ENCODE measurements around the gene VSIG4. TPM values are rescaled to one million over a fixed set of nuclear protein-coding genes. Genes with fewer than 3 reads are reported as not detected.

Gene VSIG4
- total and polyA plus RNA-seq, 2 experiments from 2014 or later: 3.2 to 8.8 TPM

- WGBS (ENCODE audit: low lambda C conversion rate, missing lambda C conversion rate): 70% methylated on average over 1 of the region's 1 CpG
- Histone ChIP-seq H3K27me3 (no peaks in the 10 kb centered on the region), H3K4me3 (no peak overlapping the region), H4K20me1 (ENCODE audit: insufficient read depth, poor library complexity, severe bottlenecking) (no peaks in the 10 kb centered on the region), H3K79me2 (no peaks in the 10 kb centered on the region), H3K4me1 (ENCODE audit: insufficient read depth) (no peaks in the 10 kb centered on the region), H3K9me3 (ENCODE audit: low read depth) (no peaks in the 10 kb centered on the region), H3K36me3 (replicated peaks; ENCODE audit: insufficient read depth, low read depth) (no peaks in the 10 kb centered on the region), H3K4me2 (no peak overlapping the region), H3K27ac (no peak overlapping the region), H3K9me2 (replicated peaks; ENCODE audit: insufficient read depth) (no peaks in the 10 kb centered on the region), H2AFZ (no peak overlapping the region)
- TF ChIP-seq EZH2 (IDR thresholded peaks at IDR 0.05; ENCODE audit: borderline replicate concordance) (no peak), EZH2phosphoT487 (IDR thresholded peaks at IDR 0.05; ENCODE audit: low read depth, severe bottlenecking, unreplicated experiment) (no peak)
- TF ChIP-seq, protein P1, sequence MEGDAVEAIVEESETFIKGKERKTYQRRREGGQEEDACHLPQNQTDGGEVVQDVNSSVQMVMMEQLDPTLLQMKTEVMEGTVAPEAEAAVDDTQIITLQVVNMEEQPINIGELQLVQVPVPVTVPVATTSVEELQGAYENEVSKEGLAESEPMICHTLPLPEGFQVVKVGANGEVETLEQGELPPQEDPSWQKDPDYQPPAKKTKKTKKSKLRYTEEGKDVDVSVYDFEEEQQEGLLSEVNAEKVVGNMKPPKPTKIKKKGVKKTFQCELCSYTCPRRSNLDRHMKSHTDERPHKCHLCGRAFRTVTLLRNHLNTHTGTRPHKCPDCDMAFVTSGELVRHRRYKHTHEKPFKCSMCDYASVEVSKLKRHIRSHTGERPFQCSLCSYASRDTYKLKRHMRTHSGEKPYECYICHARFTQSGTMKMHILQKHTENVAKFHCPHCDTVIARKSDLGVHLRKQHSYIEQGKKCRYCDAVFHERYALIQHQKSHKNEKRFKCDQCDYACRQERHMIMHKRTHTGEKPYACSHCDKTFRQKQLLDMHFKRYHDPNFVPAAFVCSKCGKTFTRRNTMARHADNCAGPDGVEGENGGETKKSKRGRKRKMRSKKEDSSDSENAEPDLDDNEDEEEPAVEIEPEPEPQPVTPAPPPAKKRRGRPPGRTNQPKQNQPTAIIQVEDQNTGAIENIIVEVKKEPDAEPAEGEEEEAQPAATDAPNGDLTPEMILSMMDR (IDR thresholded peaks at IDR 0.05; ENCODE audit: poor library complexity): no peak
- no peak for DNase-seq (ENCODE audit: low spot score)
Observed at GRCh38 chrX:65999563-66000148, 40.2 kb downstream of the VSIG4 start.

DNA sequence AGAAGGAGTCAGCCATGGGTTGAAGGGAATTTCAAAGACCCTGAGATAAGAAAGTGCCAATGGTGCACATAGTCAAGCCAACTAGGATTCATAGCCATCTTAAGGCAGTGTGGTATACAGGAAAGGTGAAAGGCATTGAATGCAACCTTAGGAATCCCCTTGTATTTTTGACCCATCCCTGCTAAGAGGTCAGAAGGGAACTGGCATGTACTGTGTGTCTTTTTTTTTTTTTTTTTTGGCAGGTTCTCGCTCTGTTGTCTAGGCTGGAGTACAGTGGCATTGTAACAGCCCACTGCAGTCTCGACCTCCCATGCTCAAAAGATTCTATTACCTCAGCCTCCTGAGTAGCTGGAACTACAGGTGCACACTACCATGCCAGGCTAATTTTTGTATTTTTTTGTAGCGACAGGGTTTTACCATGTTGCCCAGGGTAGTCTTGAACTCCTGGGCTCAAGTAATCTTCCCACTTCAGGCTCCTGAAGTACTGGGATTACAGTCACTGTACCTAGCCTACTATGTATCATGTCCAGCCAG is 40.8 kb downstream of the VSIG4 start:
- Histone ChIP-seq H3K4me1 (ENCODE audit: insufficient read depth) (no peaks in the 10 kb centered on the region), H3K9me3 (ENCODE audit: low read depth) (no peaks in the 10 kb centered on the region), H3K4me3 (no peak overlapping the region), H4K20me1 (ENCODE audit: insufficient read depth, poor library complexity, severe bottlenecking) (no peaks in the 10 kb centered on the region), H2AFZ (no peak overlapping the region), H3K9me2 (replicated peaks; ENCODE audit: insufficient read depth) (no peaks in the 10 kb centered on the region), H3K79me2 (no peaks in the 10 kb centered on the region), H3K27ac (no peak overlapping the region), H3K4me2 (no peak overlapping the region), H3K27me3 (no peaks in the 10 kb centered on the region), H3K36me3 (replicated peaks; ENCODE audit: insufficient read depth, low read depth) (no peaks in the 10 kb centered on the region)
- WGBS (ENCODE audit: low lambda C conversion rate, missing lambda C conversion rate): 68% methylated on average over 3 of the region's 3 CpGs
- no peak for TF ChIP-seq EZH2 (IDR thresholded peaks at IDR 0.05; ENCODE audit: borderline replicate concordance)
- TF ChIP-seq, protein P1 (IDR thresholded peaks at IDR 0.05; ENCODE audit: poor library complexity): no peak
- TF ChIP-seq EZH2phosphoT487 (IDR thresholded peaks at IDR 0.05; ENCODE audit: low read depth, severe bottlenecking, unreplicated experiment): no peak
- DNase-seq (ENCODE audit: low spot score): no peak

GRCh38 chrX:65997978-65998717 is 41.7 kb downstream of the VSIG4 start:
- H3K27me3 ChIP-seq: no peaks in the 10 kb centered on the region
- TF ChIP-seq EZH2 (IDR thresholded peaks at IDR 0.05; ENCODE audit: borderline replicate concordance): no peak
- no peak for TF ChIP-seq EZH2phosphoT487 (IDR thresholded peaks at IDR 0.05; ENCODE audit: low read depth, severe bottlenecking, unreplicated experiment)
- TF ChIP-seq, protein P1 (IDR thresholded peaks at IDR 0.05; ENCODE audit: poor library complexity): no peak
- WGBS (ENCODE audit: low lambda C conversion rate, missing lambda C conversion rate): 72% methylated on average over 2 of the region's 2 CpGs
- H2AFZ ChIP-seq: no peak overlapping the region
- no peak overlapping the region for H3K27ac ChIP-seq
- H3K4me2 ChIP-seq: no peak overlapping the region
- H4K20me1 ChIP-seq (ENCODE audit: insufficient read depth, poor library complexity, severe bottlenecking): no peaks in the 10 kb centered on the region
- no peaks in the 10 kb centered on the region for H3K79me2 ChIP-seq
- H3K36me3 ChIP-seq (replicated peaks; ENCODE audit: insufficient read depth, low read depth): no peaks in the 10 kb centered on the region
- no peak overlapping the region for H3K4me3 ChIP-seq
- no peaks in the 10 kb centered on the region for H3K9me2 ChIP-seq (replicated peaks; ENCODE audit: insufficient read depth)
- no peaks in the 10 kb centered on the region for H3K4me1 ChIP-seq (ENCODE audit: insufficient read depth)
- no peaks in the 10 kb centered on the region for H3K9me3 ChIP-seq (ENCODE audit: low read depth)
- DNase-seq (ENCODE audit: low spot score): no peak

Data from hepatocyte (in vitro differentiated cells).